Activated CD4-positive, alpha-beta T cell treated with anti-CD3 and anti-CD28 coated beads for 36 hours (primary cell): ENCODE results near the gene LARP4B. TPM values are rescaled to one million over a fixed set of nuclear protein-coding genes. Genes with fewer than 3 reads are reported as not detected.
A peak's percentile ranks its signal among the peaks of the same experiment; 100 is the strongest.

Experiments
- ATAC-seq: fragments of 200-7000 bp; cut with Tn5 transposase; one replicate; pipeline ENCODE4 v1.10.0; 2021; ENCODE audit warnings: mild to moderate bottlenecking, moderate library complexity
- CTCF ChIA-PET: fragments of 350-600 bp; sonication (Branson Sonifier 250); formaldehyde crosslinking; loops from one replicate; lab custom pipeline; 2021; ENCODE audit warnings: antibody characterized with exemption; lab: Charles Lee
- POLR2A ChIA-PET: fragments of 350-600 bp; sonication (Branson Sonifier 250); formaldehyde crosslinking; loops from one replicate; lab custom pipeline; 2021; ENCODE audit warnings: antibody characterized with exemption, inconsistent platforms; lab: Charles Lee
- DNase-seq: peaks from one replicate; pipeline ENCODE4 v3.0.0-alpha.2; 2020
- H3K27ac Mint-ChIP-seq: one replicate; pipeline ENCODE4 v1.8.0; 2021; ENCODE audit warnings: mixed read lengths
- H3K27me3 Mint-ChIP-seq: one replicate; pipeline ENCODE4 v1.8.0; 2021; ENCODE audit warnings: mixed read lengths
- H3K36me3 Mint-ChIP-seq: one replicate; pipeline ENCODE4 v1.8.0; 2021; ENCODE audit warnings: low read depth, mixed read lengths
- H3K4me1 Mint-ChIP-seq: one replicate; pipeline ENCODE4 v1.8.0; 2021; ENCODE audit warnings: mixed read lengths
- H3K4me3 Mint-ChIP-seq: one replicate; pipeline ENCODE4 v1.8.0; 2021; ENCODE audit warnings: mild to moderate bottlenecking, moderate library complexity, mixed read lengths
- H3K9me3 Mint-ChIP-seq: one replicate; pipeline ENCODE4 v1.8.0; 2021; ENCODE audit warnings: low read depth, mixed read lengths
- intact Hi-C, 2 experiments: fragments of 100-400 bp; cut with DNase I in 1 of 2; cut with micrococcal nuclease in 1 of 2; formaldehyde crosslinking; loops; one replicate each; pipeline versions ENCODE4 v1.14.2 to v1.15.1; 2022 to 2024; cut with DNase I, micrococcal nuclease
- total RNA-seq, 2 experiments: library from RNA; stranded (reverse); gene quantifications; one replicate each; pipeline ENCODE4 v1.2.3, GENCODE V29; 2021

LARP4B gene
- total RNA-seq, 2 experiments from 2014 or later: 88.2 to 97.5 TPM

- ChIA-PET CTCF (no interaction called here), POLR2A (interaction anchor here (0.6 kb wide), 1 partner anchor 113 kb away, joined by 3 read pairs; no protein-coding TSS in a partner anchor)
- H3K4me1 Mint-ChIP-seq: no peaks in the 10 kb centered on the region
- no peak overlapping the region for H3K27ac Mint-ChIP-seq
- no peak overlapping the region for H3K4me3 Mint-ChIP-seq
- H3K27me3 Mint-ChIP-seq: no peaks in the 10 kb centered on the region
- DNase-seq (no peak), ATAC-seq (no peak)
- peaks cover 64% of the 10 kb centered on the region for H3K36me3 Mint-ChIP-seq
- intact Hi-C loops: no loop called here
- no peaks in the 10 kb centered on the region for H3K9me3 Mint-ChIP-seq
Observed at GRCh38 chr10:812787-813186, 118.7 kb downstream of the LARP4B start.

- ATAC-seq (no peak), DNase-seq (no peak)
- Mint-ChIP-seq H3K4me1 (no peaks in the 10 kb centered on the region), H3K27me3 (no peaks in the 10 kb centered on the region), H3K36me3 (peaks cover 62% of the 10 kb centered on the region), H3K9me3 (no peaks in the 10 kb centered on the region), H3K27ac (no peak overlapping the region), H3K4me3 (no peak overlapping the region)
- ChIA-PET CTCF (interaction anchor here (0.9 kb wide), 1 partner anchor 299 kb away, joined by 4 read pairs; no protein-coding TSS in a partner anchor), POLR2A (no interaction called here)
- intact Hi-C loops: loop anchor here in 1 of 2 experiments (2.0 kb wide), 1 partner anchor 301 kb away; no protein-coding TSS in a partner anchor
Observed at GRCh38 chr10:811379-812175, 119.9 kb downstream of the LARP4B start.

DNA sequence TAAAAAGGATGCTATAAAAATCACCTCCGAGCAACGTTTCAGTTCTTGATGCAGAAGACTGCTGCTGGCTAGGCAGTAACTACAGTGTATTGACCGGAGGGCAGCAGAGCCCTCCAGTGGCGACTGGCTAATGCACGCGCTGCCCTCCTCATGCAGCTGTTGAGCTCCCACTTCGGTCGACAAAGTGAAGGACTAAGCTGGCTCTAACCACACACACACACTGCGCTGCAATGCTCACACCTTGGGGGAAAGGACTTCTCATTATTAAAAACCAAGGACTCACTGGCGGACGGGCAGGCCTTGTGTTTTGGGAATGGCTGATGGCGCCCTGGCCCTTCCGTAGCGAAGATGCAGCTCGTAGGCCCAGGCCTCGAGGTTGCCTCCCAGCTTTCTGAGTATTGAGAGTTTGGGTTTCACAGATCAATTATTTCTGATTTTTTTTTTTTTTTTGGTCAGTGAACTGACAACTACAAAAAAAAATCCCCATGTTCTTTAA, 121.1 kb downstream of the LARP4B start:
- no peaks in the 10 kb centered on the region for H3K9me3 Mint-ChIP-seq
- peak; percentile 29 for DNase-seq
- intact Hi-C loops: loop anchor here in 1 of 2 experiments (2.0 kb wide), 1 partner anchor 300 kb away; no protein-coding TSS in a partner anchor
- H3K36me3 Mint-ChIP-seq: peaks cover 57% of the 10 kb centered on the region
- H3K4me1 Mint-ChIP-seq: no peaks in the 10 kb centered on the region
- no peak for ATAC-seq
- H3K27ac Mint-ChIP-seq: no peak overlapping the region
- H3K27me3 Mint-ChIP-seq: no peaks in the 10 kb centered on the region
- CTCF ChIA-PET: interaction anchor here (0.6 to 1.3 kb wide), 3 partner anchors 15 to 299 kb away, joined by 3 to 4 read pairs (median 3); no protein-coding TSS in a partner anchor
- H3K4me3 Mint-ChIP-seq: no peak overlapping the region
- POLR2A ChIA-PET: no interaction called here

- H3K4me1 Mint-ChIP-seq: no peaks in the 10 kb centered on the region
- no peak overlapping the region for H3K4me3 Mint-ChIP-seq
- CTCF ChIA-PET: interaction anchor here (1.3 kb wide), 1 partner anchor 15 kb away, joined by 3 read pairs; no protein-coding TSS in a partner anchor
- peaks cover 51% of the 10 kb centered on the region for H3K36me3 Mint-ChIP-seq
- intact Hi-C loops: loop anchor here in 1 of 2 experiments (2.0 kb wide), 1 partner anchor 299 kb away; no protein-coding TSS in a partner anchor
- no peak for DNase-seq
- H3K27ac Mint-ChIP-seq: no peak overlapping the region
- POLR2A ChIA-PET: no interaction called here
- H3K27me3 Mint-ChIP-seq: no peaks in the 10 kb centered on the region
- ATAC-seq: no peak
- no peaks in the 10 kb centered on the region for H3K9me3 Mint-ChIP-seq
Observed at GRCh38 chr10:809671-810350, 121.7 kb downstream of the LARP4B start.

- ChIA-PET POLR2A (no interaction called here), CTCF (no interaction called here)
- intact Hi-C loops: no loop called here
- Mint-ChIP-seq H3K4me1 (no peaks in the 10 kb centered on the region), H3K27ac (no peak overlapping the region), H3K9me3 (no peaks in the 10 kb centered on the region), H3K27me3 (no peaks in the 10 kb centered on the region), H3K36me3 (peaks cover 38% of the 10 kb centered on the region), H3K4me3 (no peak overlapping the region)
- ATAC-seq (no peak), DNase-seq (no peak)
Observed at GRCh38 chr10:807958-808353, 123.5 kb downstream of the LARP4B start.

DNA sequence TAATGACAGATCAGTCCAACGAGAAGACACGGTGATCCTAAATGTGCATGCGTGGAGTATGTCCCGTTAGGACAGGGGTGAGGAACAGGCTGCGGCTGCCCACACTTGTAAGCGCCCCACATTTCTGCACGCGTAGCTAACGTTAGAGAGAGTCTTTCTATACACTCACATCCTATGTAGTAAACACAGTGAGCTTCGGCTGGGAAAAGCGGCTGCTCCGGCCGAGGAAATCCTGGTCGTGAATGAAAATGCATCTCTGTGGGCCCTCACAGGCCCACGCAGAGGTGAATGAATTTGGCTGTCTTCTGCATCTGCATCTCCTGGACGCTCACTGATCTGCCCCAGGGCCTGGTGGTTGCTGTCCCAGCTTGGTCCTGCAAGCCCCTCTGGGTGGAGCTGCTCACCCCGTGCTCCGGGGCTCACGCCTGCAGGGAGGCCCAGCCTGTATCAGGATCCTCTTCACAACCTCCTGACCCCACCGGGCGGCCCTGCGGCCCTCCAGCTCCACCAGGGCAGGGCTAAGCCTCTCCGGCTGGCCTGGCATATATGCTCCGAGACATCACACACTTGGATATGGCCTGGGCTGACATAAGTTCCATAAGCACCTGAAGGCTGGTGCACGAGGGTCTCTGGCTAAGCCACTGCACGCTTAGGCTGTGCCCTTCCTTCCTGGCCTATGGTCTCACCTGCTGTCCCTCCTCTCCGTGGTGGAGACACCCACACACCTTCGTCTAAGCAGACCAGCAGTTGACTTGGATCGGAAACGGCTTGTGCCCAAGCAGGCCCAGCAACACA, 124.1 kb downstream of the LARP4B start:
- no peak for ATAC-seq
- intact Hi-C loops: no loop called here
- Mint-ChIP-seq H3K36me3 (peaks cover 38% of the 10 kb centered on the region), H3K27ac (no peak overlapping the region), H3K27me3 (no peaks in the 10 kb centered on the region), H3K4me1 (no peaks in the 10 kb centered on the region), H3K4me3 (no peak overlapping the region), H3K9me3 (no peaks in the 10 kb centered on the region)
- POLR2A ChIA-PET: no interaction called here
- DNase-seq: no peak
- CTCF ChIA-PET: no interaction called here

- Mint-ChIP-seq H3K27ac (no peak overlapping the region), H3K9me3 (no peaks in the 10 kb centered on the region), H3K27me3 (no peaks in the 10 kb centered on the region), H3K36me3 (peaks cover 32% of the 10 kb centered on the region), H3K4me1 (no peaks in the 10 kb centered on the region), H3K4me3 (no peak overlapping the region)
- no peak for DNase-seq
- POLR2A ChIA-PET: interaction anchor here (0.7 kb wide), 1 partner anchor 390 kb away, joined by 5 read pairs; no protein-coding TSS in a partner anchor
- CTCF ChIA-PET: no interaction called here
- no peak for ATAC-seq
- intact Hi-C loops: no loop called here
Observed at GRCh38 chr10:806451-807162, 124.9 kb downstream of the LARP4B start.

GRCh38 chr10:805620-806305, 125.7 kb downstream of the LARP4B start:
- H3K9me3 Mint-ChIP-seq: no peaks in the 10 kb centered on the region
- intact Hi-C loops: no loop called here
- no peak overlapping the region for H3K4me3 Mint-ChIP-seq

DNA sequence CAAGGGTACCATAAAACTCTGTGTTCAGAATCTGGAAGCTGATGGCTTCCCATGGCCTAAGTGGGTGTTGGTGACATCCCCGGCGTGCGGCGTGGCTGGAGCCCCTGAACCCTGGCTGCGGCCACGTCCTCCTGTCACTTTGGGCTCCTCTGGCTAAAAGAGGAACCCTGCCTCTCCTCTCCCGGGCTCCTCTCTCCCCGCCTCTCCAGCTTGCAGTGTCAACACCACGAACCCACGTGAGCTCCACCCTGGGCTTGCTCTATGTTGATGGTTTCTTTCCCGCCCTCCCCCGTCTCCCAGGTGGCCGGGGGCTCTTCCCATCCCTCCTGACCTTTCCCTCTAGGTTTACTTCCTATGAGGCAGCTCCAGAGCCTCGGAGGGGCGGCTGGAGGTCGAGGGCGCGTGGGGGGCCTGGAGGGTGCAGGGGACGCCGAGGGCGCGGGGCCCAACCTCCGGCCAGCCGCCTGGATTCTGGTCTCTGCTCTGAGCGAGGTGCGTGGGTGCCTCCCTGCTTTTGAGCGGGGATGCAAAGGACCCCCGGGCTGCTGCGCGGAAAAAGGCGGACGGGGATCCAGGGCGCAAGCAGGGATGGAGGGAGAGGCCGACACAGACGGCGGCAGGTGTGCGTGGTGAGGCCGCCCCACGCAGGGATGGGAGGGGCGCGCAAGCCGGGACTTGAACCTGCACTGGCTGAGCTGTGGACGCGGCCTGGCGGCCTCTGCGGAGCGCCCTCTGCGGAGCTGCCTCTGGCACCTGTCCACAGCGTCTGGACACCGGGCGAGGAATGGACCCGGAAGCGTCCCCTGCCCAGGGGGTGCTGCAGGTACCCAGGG, 126.5 kb downstream of the LARP4B start:
- H3K4me1 Mint-ChIP-seq: no peaks in the 10 kb centered on the region
- ChIA-PET CTCF (no interaction called here), POLR2A (no interaction called here)
- no peak overlapping the region for H3K4me3 Mint-ChIP-seq
- H3K27ac Mint-ChIP-seq: peak overlapping the region; percentile 13
- ATAC-seq: no peak
- intact Hi-C loops: no loop called here
- H3K27me3 Mint-ChIP-seq: no peaks in the 10 kb centered on the region
- H3K36me3 Mint-ChIP-seq: peaks cover 27% of the 10 kb centered on the region
- no peak for DNase-seq
- no peaks in the 10 kb centered on the region for H3K9me3 Mint-ChIP-seq

More at GRCh38 chr10:805620-806305, 125.7 kb downstream of the LARP4B start:
- DNase-seq (no peak), ATAC-seq (no peak)
- Mint-ChIP-seq H3K4me1 (no peaks in the 10 kb centered on the region), H3K27me3 (no peaks in the 10 kb centered on the region), H3K36me3 (peaks cover 30% of the 10 kb centered on the region), H3K27ac (no peak overlapping the region)
- ChIA-PET CTCF (no interaction called here), POLR2A (no interaction called here)
